Psoas muscle (tissue), 8 donors: ENCODE data around the gene METTL5. TPM values are rescaled to one million over a fixed set of nuclear protein-coding genes. Genes with fewer than 3 reads are reported as not detected.
A peak's percentile ranks its signal among the peaks of the same experiment; 100 is the strongest.

Source experiments
- ATAC-seq, 4 donors: fragments of 200-7000 bp; cut with Tn5 transposase; one replicate each; pipeline ENCODE4 v1.9.1; 2020; ENCODE audit warnings: moderate library complexity in 3 of 4, mild to moderate bottlenecking in 2 of 4
- DNase-seq, 2 donors: peaks; one replicate each; pipeline ENCODE4 v3.0.0-alpha.2; 2020
- H3K27ac ChIP-seq: fragments of 200-600 bp; one replicate; pipeline ENCODE4 v1.8.0; 2022
- H3K27me3 ChIP-seq, 3 donors: fragments of 200-600 bp in 1 of 3; one replicate each; pipeline versions ENCODE4 v1.6.1 to v1.8.0; 2013 to 2022; ENCODE audit warnings: low read length in 2 of 3, mild to moderate bottlenecking in 2 of 3, moderate library complexity in 1 of 3; ENCODE audit not compliant: insufficient read depth in 3 of 3
- H3K36me3 ChIP-seq, 2 donors: fragments of 200-600 bp in 1 of 2; one replicate each; pipeline versions ENCODE4 v1.6.1 to v1.8.0; 2013 to 2022; ENCODE audit warnings: low read depth in 1 of 2, mild to moderate bottlenecking in 1 of 2, moderate library complexity in 1 of 2; ENCODE audit not compliant: insufficient read depth in 1 of 2
- H3K4me1 ChIP-seq: fragments of 200-600 bp; one replicate; pipeline ENCODE4 v1.8.0; 2022
- H3K4me3 ChIP-seq: fragments of 200-600 bp; one replicate; pipeline ENCODE4 v1.8.0; 2022; ENCODE audit warnings: mild to moderate bottlenecking
- H3K9me3 ChIP-seq: fragments of 200-600 bp; one replicate; pipeline ENCODE4 v1.8.0; 2022
- WGBS, 3 donors: extraction: QIAGEN DNeasy Blood & Tissue Kit; methylation state at CpG; one replicate each; pipeline versions ENCODE4 v1.1.6 to v1.1.7; 2013; 5-methylcytosine and 5-hydroxymethylcytosine counted together
- intact Hi-C, 2 donors: fragments of 100-400 bp; cut with DNase I; formaldehyde crosslinking; loops; one replicate each; pipeline versions ENCODE4 v1.11.0 to v1.14.2; 2022
- polyA plus RNA-seq, 3 donors: library from polyadenylated mRNA; stranded (reverse); fragments of 200-250 nt; gene quantifications; one replicate each; pipeline ENCODE4 v1.2.3, GENCODE V29; 2013
- total RNA-seq, 4 donors: library from RNA; stranded (reverse); fragmentation: NEBNext Ultra II Directional in 2 of 4; extraction: Animal tissue kit (Norgen Biotek cat#: 25700) in 2 of 4; gene quantifications; one replicate each; pipeline versions ENCODE4 v1.2.1 to v1.2.4, GENCODE V29; 2021 to 2023
- TF ChIP-seq, protein P1 (sequence below): fragments of 200-600 bp; IDR thresholded peaks from one replicate; pipeline ENCODE4 v1.8.0; 2022; ENCODE audit warnings: antibody characterized with exemption
- donor health status: healthy with polysubstance abuse.
- donor health status: DM: no; HTN: no; CAD: no; lungs with moderate emphysema.
- donor health status: Bipolar disorder and iron deficiency.
- donor health status: healthy.
- donor health status: DM: yes; HTN: yes; CAD: no.
- donor health status: DM: no; HTN: no; CAD: no.
- donor health status: DM: no; HTN: no; CAD: no.
- donor health status: DM: yes; HTN: yes; CAD: no.

Gene METTL5
- total and polyA plus RNA-seq, 7 donors: 44.9 to 75.4 (median 55.8) TPM

DNA sequence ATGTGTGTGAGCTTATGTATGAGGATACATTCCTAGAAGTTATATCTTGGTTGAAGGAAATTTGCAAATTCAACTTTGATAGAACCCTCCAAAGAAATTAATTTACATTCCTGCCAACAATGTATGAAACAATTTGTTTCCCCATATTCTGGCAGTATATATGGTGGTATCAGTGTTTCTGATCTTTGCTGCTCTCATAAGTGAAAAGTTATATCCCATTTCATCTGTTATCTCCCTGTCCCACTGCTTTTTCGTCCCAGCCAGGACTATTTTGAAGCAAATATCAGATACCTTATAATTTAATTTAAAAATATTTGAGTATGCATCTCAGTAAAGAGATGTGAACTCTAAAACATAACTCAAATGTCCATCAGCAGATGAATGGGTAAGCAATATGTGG lies 9.7 kb upstream of the METTL5 start:
- DNase-seq (no peak), ATAC-seq (no peak)
- intact Hi-C loops: no loop called here
- H3K27me3 ChIP-seq: no peaks in the 10 kb centered on the region
- WGBS, 3 donors: 24 to 76% (median 37%) methylated on average over 1 of the region's 1 CpG
- H3K9me3 ChIP-seq: no peaks in the 10 kb centered on the region
- no peak overlapping the region for H3K27ac ChIP-seq
- TF ChIP-seq, protein P1, sequence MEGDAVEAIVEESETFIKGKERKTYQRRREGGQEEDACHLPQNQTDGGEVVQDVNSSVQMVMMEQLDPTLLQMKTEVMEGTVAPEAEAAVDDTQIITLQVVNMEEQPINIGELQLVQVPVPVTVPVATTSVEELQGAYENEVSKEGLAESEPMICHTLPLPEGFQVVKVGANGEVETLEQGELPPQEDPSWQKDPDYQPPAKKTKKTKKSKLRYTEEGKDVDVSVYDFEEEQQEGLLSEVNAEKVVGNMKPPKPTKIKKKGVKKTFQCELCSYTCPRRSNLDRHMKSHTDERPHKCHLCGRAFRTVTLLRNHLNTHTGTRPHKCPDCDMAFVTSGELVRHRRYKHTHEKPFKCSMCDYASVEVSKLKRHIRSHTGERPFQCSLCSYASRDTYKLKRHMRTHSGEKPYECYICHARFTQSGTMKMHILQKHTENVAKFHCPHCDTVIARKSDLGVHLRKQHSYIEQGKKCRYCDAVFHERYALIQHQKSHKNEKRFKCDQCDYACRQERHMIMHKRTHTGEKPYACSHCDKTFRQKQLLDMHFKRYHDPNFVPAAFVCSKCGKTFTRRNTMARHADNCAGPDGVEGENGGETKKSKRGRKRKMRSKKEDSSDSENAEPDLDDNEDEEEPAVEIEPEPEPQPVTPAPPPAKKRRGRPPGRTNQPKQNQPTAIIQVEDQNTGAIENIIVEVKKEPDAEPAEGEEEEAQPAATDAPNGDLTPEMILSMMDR: no peak
- H3K4me3 ChIP-seq: no peak overlapping the region
- H3K36me3 ChIP-seq: no peaks in the 10 kb centered on the region
- peaks cover 74% of the 10 kb centered on the region for H3K4me1 ChIP-seq

DNA sequence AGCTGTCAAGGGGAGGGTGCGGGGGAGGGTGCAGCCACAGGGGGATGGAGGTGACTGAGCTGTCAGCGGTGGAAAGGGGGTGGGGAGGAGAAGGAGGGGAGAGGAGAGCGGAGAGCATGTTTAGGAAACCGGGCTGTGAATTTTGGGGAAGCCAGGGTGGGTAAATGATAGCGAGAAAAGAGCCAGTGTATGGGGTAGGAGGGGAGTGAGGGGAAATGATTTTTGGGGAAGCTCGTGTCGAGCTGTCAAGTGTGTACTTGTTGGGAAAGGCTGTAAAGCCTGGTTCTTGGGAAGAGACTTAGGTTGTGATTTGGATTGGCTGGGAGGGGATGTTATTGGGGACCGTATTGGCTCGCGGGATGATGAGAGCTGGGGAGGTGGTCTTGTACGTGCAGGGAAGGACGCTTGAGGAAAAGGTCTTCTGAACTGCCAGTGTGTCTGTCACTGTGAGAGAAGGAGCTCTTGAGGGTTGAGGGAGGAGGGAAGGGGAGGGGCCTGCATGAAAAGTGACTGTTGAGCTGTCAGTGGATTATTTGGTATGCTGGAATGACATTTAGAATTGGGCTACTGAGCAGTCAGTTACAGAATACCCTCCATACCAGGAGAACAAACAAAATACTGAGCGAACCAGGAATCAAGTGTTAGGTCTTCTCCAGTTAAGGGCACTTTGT lies 3.6 kb upstream of the METTL5 start:
- peak overlapping the region; percentile 95 for H3K27ac ChIP-seq
- H3K9me3 ChIP-seq: no peaks in the 10 kb centered on the region
- peak; percentile 30 to 62 for DNase-seq
- intact Hi-C loops: loop anchor here (2.0 to 5.0 kb wide), 3 partner anchors 39 to 99 kb away; no protein-coding TSS in a partner anchor
- peak; percentile 38 to 71 (median 51) for ATAC-seq
- no peaks in the 10 kb centered on the region for H3K36me3 ChIP-seq
- WGBS, 3 donors: 0 to 1% (median 1%) methylated on average over 13 of the region's 13 CpGs
- H3K4me3 ChIP-seq: peak overlapping the region; percentile 95
- peaks cover 51% of the 10 kb centered on the region for H3K4me1 ChIP-seq
- TF ChIP-seq, protein P1: no peak
- H3K27me3 ChIP-seq: no peaks in the 10 kb centered on the region

DNA sequence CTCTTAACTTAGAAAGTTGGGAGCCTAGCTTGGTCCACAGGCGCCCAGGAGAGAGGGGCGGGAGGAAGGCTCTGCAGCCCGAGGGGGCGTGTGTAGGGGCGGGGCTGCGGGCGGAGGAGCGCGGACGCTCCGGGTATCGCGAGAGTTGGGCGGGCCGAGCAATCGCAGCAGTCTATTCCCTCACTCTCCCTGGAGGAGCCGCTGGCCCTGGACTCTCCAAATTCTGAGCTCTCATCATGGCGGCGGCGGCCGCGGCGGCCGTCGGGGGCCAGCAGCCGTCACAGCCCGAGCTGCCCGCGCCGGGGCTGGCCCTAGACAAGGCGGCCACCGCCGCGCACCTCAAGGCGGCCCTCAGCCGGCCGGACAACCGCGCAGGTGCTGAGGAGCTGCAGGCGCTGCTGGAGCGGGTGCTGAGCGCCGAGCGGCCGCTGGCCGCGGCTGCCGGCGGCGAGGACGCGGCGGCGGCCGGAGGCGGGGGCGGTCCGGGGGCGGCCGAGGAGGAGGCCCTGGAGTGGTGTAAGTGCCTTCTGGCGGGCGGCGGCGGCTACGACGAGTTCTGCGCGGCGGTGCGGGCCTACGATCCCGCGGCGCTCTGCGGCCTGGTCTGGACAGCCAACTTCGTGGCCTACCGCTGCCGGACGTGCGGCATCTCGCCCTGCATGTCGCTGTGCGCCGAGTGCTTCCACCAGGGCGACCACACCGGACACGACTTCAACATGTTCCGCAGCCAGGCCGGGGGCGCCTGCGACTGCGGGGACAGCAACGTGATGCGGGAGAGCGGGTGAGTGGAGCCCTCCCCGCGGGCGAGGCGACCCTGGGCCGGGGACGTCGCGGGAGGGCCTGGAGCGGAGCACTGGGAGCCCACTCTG lies 2.8 kb upstream of the METTL5 start, which contains the start of gene UBR3:
UBR3 (plus strand) TSS at position 183 of the 869 bp plus-strand sequence; CDS start at position 237, 54 bp downstream.
- no peaks in the 10 kb centered on the region for H3K36me3 ChIP-seq
- DNase-seq (peak; percentile 95 to 97), ATAC-seq (peak; percentile 77 to 86 (median 80))
- WGBS, 3 donors: 0% methylated on average over 67 to 104 of the region's 104 CpGs
- H3K9me3 ChIP-seq: no peaks in the 10 kb centered on the region
- intact Hi-C loops: loop anchor here (2.0 to 5.0 kb wide), 3 partner anchors 40 to 100 kb away; no protein-coding TSS in a partner anchor
- H3K4me1 ChIP-seq: peaks cover 50% of the 10 kb centered on the region
- H3K27me3 ChIP-seq: no peaks in the 10 kb centered on the region
- peak within 1 kb of the TSS; percentile 95 for H3K27ac ChIP-seq
- TF ChIP-seq, protein P1: peak; percentile 9
- H3K4me3 ChIP-seq: peak within 1 kb of the TSS; percentile 95

DNA sequence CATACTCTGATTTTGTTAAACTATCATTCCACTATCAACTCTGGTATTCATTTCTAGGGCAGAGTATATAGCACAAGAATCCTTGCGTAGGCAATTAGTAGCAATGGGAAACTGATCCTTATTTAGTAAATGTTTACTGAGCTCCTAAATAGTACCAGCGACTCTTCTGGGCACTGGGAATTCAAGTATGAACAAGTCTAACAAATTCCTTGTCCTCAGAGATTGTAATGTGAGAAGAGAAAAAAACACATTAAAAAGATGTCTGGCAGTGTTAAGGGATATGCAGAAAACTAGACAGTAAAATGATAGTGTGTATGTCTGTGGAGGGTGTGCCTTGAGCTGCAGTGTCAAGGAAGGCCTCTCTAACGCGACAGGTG lies 721 bp downstream of the METTL5 start:
- Histone ChIP-seq H3K9me3 (no peaks in the 10 kb centered on the region), H3K36me3 (peaks cover under 1 to 25% of the 10 kb centered on the region in 2 donors), H3K4me3 (peak overlapping the region; percentile 88), H3K27me3 (no peaks in the 10 kb centered on the region), H3K4me1 (peaks cover 31% of the 10 kb centered on the region), H3K27ac (peak overlapping the region; percentile 98)
- 11 to 17% (median 11%) methylated on average over 4 of the region's 4 CpGs for WGBS, 3 donors
- TF ChIP-seq, protein P1: no peak
- no peak for DNase-seq
- intact Hi-C loops: loop anchor here in 1 of 2 donors (2.0 kb wide), 1 partner anchor 103 kb away; no protein-coding TSS in a partner anchor
- ATAC-seq: no peak
